ENCODE data around the gene APBB3. TPM values are rescaled to one million over a fixed set of nuclear protein-coding genes. Genes with fewer than 3 reads are reported as not detected.

APBB3 gene
- total RNA-seq (2022; extraction: Qiagen RNA extraction), result 2.9 to 6.0 TPM (median 5.6 TPM) in 5 replicates

GRCh38 chr5:140564196-140565023, at the start of gene APBB3, which contains the start of gene SLC35A4:
APBB3 (minus strand) TSS chr5:140564598; CDS start chr5:140564245, 353 bp downstream.
SLC35A4 (plus strand) TSS chr5:140564828; CDS start chr5:140567170, 2,342 bp downstream.

GRCh38 chr5:140557136-140557805, 7.1 kb downstream of the APBB3 start, which contains the start of gene SRA1:
SRA1 (minus strand) TSS chr5:140557473; CDS start chr5:140557452, 21 bp downstream.

GRCh38 chr5:140547508-140548299, 16.7 kb downstream of the APBB3 start, which contains the start of gene EIF4EBP3:
EIF4EBP3 (plus strand) TSS chr5:140547662; CDS start chr5:140547738, 76 bp downstream.

Other genes starting within 250 kb of the APBB3 start
- gene HBEGF, start 218.0 kb downstream of the APBB3 start, total RNA-seq (2022; extraction: Qiagen RNA extraction), result 5.5 to 6.7 TPM (median 5.7 TPM) in 5 replicates
- 0.04 TPM in 1 of 5 replicates, not detected in the others for gene SLC4A9, start 204.4 kb downstream of the APBB3 start, total RNA-seq (2022; extraction: Qiagen RNA extraction)
- gene ANKHD1, start 162.8 kb downstream of the APBB3 start, total RNA-seq (2022; extraction: Qiagen RNA extraction), result 40.4 to 60.3 TPM (median 54.5 TPM) in 5 replicates
- 1.3 to 3.1 TPM (median 1.8 TPM) in 5 replicates for gene EIF4EBP3, start 16.9 kb downstream of the APBB3 start, total RNA-seq (2022; extraction: Qiagen RNA extraction)
- 37.0 to 43.4 TPM (median 40.9 TPM) in 5 replicates for gene SRA1, start 7.1 kb downstream of the APBB3 start, total RNA-seq (2022; extraction: Qiagen RNA extraction)
- 64.1 to 84.6 TPM (median 81.5 TPM) in 5 replicates for gene SLC35A4, start 230 bp upstream of the APBB3 start, total RNA-seq (2022; extraction: Qiagen RNA extraction)
- gene CD14, start 68.6 kb upstream of the APBB3 start, total RNA-seq (2022; extraction: Qiagen RNA extraction), result 2.6 to 3.4 TPM (median 3.0 TPM) in 5 replicates
- 8.1 to 14.2 TPM (median 10.8 TPM) in 5 replicates for gene TMCO6, start 74.9 kb upstream of the APBB3 start, total RNA-seq (2022; extraction: Qiagen RNA extraction)
- gene NDUFA2, start 83.0 kb upstream of the APBB3 start, total RNA-seq (2022; extraction: Qiagen RNA extraction), result 87.2 to 125 TPM (median 90.7 TPM) in 5 replicates
- gene IK, start 83.2 kb upstream of the APBB3 start, total RNA-seq (2022; extraction: Qiagen RNA extraction), result 101 to 114 TPM (median 104 TPM) in 5 replicates
- gene WDR55, start 100.3 kb upstream of the APBB3 start, total RNA-seq (2022; extraction: Qiagen RNA extraction), result 24.6 to 32.8 TPM (median 31.8 TPM) in 5 replicates
- 0.37 to 0.72 TPM (median 0.49 TPM) in 5 replicates for gene DND1, start 109.0 kb upstream of the APBB3 start, total RNA-seq (2022; extraction: Qiagen RNA extraction)
- 75.3 to 80.9 TPM (median 78.3 TPM) in 5 replicates for gene HARS1, start 126.8 kb upstream of the APBB3 start, total RNA-seq (2022; extraction: Qiagen RNA extraction)
- gene HARS2, start 126.9 kb upstream of the APBB3 start, total RNA-seq (2022; extraction: Qiagen RNA extraction), result 35.2 to 39.8 TPM (median 37.8 TPM) in 5 replicates
- 87.0 to 126 TPM (median 90.9 TPM) in 5 replicates for gene ZMAT2, start 135.8 kb upstream of the APBB3 start, total RNA-seq (2022; extraction: Qiagen RNA extraction)
- gene PCDHA1, start 221.5 kb upstream of the APBB3 start, total RNA-seq (2022; extraction: Qiagen RNA extraction), result 0.08 to 0.21 TPM (median 0.18 TPM) in 5 replicates
- 0.02 to 0.09 TPM (median 0.06 TPM) in 5 replicates for gene PCDHA2, start 230.3 kb upstream of the APBB3 start, total RNA-seq (2022; extraction: Qiagen RNA extraction)
- 0.69 to 1.1 TPM (median 0.82 TPM) in 5 replicates for gene PCDHA3, start 236.5 kb upstream of the APBB3 start, total RNA-seq (2022; extraction: Qiagen RNA extraction)
- 1.4 to 2.3 TPM (median 1.8 TPM) in 5 replicates for gene PCDHA4, start 242.5 kb upstream of the APBB3 start, total RNA-seq (2022; extraction: Qiagen RNA extraction)

Data from A549 treated with dexamethasone at 1 μM for 4 hours (cell line).